GM21825 (cell line): ENCODE measurements around the gene AKR1A1.
A peak's percentile ranks its signal among the peaks of the same experiment; 100 is the strongest.
"Not testable (repeated sequence)": the region's sequence is repeated elsewhere in the genome, so short reads cannot be mapped to it uniquely, and the experiment has no call there.

Experiments used
- ATAC-seq: cut with Tn5 transposase; IDR thresholded peaks from one replicate; pipeline ENCODE4 v1.9.1; 2021; ENCODE audit warnings: mild to moderate bottlenecking, moderate library complexity; ENCODE audit not compliant: unreplicated experiment

Gene AKR1A1

DNA sequence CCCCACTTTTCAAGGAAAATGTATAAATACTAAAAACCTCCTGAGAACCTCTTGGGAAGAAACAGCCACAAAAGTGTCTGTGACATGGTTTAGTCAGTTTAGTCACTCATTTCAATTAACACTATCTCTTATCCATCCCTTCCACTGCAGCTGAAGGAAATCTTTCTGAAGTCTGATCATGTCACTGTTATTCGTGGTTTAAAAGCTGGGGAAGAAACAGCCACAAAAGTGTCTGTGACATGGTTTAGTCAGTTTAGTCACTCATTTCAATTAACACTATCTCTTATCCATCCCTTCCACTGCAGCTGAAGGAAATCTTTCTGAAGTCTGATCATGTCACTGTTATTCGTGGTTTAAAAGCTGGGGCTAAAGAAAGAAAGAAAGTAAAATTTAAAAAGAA lies 27.1 kb upstream of the AKR1A1 start:
- not testable (repeated sequence) for ATAC-seq

DNA sequence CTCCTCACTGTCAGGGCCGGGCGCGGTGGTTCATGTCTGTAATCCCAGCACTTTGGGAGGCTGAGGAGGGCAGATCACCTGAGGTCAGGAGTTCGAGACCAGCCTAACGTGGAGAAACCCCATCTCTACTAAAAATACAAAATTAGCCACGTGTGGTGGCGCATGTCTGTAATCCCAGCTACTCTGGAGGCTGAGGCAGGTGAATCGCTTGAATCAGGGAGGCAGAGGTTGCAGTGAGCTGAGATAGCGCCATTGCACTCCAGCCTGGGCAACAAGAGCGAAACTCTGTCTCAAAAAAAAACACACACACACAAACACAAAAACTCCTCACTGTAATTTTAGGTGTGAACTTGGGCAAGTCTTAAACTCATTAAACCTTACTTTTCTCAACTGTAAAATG lies 26.7 kb upstream of the AKR1A1 start:
- not testable (repeated sequence) for ATAC-seq

DNA sequence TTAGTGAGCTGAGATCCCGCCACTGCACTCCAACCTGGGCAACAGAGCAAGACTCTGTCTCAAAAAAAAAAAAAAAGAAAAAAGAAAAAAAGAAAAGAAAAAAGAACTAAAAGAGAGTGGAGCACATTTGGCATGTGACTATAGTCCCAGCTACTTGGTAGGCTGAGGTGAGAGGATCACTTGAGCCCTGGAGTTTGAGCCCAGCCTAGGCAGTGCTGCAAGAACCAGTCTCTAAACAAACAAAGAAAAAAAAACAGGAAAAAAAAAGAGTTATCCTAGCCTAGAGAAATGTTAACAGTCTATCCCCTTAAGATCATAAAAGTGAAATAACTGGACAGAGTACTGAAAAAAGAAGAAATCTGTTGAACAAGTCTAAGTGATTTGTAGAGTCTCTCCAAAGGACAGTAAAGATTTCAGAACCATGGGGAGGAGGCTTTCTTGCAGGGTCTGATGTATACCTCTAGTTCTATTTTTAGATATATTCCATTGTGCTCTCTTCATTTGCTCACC lies 24.4 kb upstream of the AKR1A1 start:
- ATAC-seq, result no peak

DNA sequence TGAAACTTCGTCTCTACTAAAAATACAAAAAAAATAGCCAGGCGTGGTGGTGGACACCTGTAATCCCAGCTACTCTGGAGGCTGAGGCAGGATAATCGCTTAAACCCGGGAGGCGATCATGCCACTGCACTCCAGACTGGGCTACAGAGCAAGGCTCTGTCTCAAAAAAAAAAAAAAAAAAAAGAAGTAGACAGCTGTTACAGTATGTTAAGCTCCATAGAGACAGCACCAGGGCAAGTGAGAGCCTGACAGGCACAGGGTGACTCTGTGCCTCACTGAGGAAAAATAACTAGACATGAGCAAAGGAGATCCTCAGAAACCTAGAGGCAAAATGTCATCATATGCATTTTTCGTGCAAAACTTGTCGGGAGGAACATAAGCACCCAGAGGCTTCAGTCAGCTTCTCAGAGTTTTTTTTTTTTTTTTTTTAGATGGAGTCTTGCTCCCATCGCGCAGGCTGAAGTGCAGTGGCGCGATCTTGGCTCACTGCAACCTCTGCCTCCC lies 19.9 kb upstream of the AKR1A1 start:
- no peak for ATAC-seq

DNA sequence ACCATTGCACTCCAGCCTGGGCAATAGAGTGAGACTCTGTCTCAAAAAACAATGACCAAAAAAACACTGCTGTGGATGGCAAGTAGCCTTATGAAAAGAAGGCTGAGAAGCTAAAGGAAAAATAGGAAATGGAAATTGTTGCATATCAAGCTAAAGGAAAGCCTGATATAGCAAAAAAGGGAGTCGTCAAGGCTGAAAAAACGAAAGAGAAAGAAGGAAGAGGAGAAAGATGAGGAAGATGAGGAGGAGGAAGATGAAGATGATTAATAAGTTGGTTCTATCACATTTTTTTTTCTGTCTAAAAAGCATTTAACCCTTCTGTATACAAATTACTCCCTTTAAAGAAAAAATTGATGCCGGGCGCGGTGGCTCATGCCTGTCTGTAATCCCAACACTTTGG lies 18.8 kb upstream of the AKR1A1 start:
- no peak for ATAC-seq

DNA sequence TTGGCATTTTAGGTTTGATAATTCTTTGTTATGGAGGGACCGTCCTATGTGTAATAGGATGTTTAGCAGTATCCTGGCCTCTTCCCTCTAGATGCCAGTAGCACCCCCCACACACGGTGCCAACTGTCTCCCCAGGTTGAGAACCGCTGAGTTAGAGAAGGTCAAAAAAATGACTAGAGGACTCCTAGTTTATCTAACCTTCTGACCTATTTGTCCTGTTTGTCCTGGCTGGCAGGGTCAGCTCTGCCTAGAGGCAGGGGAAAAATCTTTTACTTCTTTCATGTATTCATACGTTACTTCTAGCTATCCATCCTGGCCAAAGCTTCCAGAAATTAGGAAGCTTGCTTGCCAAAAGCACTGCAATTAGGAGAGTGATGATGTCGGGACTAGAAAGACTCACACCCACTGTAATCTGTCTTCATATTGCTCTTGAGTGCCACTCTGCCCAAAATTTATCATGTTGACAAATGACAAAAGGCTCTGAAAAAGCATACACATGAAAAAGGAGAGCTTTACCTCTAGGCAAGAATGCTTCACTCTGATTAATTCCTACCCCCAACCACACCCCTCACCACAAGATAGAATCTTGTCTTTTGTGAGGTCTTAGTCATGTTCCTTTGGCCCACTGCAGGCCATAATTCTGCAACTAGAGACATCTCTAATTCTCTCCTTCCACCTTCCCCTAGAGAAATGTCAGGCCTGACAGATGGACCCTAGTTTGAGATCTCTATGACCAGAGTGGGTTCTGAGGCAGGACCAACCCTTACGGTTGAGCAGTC lies 14.4 kb upstream of the AKR1A1 start:
- no peak for ATAC-seq

DNA sequence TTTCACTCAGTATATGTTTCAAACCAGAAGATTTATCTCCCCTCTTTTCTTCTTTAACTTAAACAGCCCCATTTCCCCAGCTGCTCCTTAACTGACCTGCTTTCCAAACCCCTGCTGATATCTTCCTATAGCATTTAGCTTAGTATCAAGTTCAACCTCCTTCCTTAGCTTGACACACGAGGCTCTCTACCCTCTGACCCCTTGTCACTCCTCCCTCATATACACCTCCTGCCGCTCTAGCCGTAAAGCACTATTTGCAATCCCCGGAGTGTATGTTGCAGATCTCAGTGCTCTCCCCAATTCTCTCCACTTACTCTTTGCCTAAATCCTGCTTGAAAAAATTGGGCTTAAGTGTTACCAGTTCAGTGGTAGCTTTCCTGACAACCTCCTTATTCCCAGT lies 13.7 kb upstream of the AKR1A1 start:
- ATAC-seq, result no peak

DNA sequence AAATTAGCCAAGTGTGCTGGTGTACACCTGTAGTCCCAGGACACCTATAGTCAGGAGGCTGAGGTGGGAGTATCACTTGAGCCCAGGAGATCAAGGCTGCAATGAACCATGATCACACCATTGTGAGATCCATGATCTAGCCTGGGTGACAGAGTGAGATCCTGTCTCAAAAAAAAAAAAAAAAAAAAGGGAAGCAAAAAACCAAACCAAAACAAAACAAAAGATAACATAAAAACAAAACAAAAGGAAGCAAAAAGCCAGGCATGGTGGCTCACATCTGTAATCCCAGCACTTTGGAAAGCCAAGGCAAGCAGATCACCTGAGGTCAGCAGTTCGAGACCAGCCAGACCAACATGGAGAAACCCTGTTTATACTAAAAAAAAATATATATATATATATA lies 9.4 kb upstream of the AKR1A1 start:
- no peak for ATAC-seq

DNA sequence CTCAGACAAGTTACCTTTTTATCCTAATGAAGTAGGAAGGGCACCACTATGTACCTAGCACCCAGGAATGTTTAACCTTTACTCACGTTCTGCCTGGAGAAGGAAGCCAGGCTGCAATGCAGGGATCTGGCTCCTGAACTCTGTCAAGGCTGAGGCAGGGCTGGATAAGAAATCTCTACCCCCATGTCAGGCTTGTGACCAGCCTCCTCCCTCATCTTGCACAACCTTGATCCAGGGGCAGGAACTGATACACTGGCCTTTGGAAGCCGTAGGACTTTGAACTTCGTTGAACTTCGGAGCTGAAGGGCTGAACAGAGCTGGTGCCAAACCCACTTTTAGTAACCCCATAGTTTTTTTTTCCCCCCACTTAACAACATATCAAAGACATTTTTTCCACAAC lies 8.0 kb upstream of the AKR1A1 start:
- ATAC-seq, result no peak

DNA sequence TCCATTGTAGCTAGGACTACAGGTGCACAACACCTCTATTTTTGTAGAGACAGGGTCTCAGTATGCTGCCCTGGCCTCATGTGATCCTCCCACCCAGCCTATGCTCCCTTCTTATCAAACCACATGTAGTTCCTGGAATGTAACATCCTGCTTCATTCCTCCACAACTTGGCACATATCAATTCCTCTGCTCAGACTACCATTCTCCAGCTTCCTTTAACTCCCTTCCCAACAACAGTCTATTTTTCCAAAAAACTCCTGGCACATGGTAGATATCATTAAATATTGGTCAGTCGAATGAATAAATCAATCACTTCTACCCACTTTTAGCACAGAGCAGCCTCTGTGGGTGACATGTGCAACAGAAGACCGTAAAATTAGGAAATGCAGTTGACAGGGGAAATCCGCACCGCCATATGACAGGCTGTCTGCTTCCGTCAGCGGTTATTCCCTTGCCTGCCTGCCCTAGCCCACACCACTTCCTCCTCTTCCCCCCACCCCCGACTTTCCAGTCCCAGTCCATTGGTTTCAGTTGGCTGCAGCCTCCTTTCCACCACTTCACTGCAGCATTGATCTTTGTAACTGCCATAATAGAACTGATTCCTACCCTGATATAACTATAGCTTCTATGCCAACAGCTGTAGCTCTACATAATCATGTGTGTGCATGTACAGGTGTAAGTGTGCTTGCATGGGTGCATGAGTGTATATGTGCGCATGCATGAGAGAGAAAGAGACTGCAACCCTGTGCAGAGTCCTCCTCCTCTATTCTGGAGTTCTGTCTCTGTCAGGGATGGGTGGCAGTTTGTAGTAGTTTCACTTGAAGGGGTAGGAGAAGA lies 6.8 kb upstream of the AKR1A1 start:
- peak; percentile 51 for ATAC-seq

DNA sequence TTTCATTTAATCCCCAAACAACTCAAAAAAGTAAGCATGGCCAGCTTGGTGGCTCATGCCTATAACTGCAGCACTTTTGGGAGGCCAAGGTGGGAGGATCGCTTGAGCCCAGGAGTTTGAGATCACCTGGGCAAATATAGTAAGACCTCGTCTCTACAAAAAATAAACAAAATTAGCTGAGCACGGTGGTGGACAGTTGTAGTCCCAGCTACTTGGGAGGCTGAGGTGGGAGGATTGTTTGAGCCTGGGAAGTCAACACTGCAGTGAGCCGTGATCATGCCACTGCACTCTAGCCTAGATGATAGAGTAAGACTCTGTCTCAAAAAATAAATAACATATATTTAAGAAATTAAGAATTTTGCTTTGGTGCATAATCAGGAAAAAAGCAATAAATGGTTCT lies 6.1 kb upstream of the AKR1A1 start:
- ATAC-seq, result no peak

DNA sequence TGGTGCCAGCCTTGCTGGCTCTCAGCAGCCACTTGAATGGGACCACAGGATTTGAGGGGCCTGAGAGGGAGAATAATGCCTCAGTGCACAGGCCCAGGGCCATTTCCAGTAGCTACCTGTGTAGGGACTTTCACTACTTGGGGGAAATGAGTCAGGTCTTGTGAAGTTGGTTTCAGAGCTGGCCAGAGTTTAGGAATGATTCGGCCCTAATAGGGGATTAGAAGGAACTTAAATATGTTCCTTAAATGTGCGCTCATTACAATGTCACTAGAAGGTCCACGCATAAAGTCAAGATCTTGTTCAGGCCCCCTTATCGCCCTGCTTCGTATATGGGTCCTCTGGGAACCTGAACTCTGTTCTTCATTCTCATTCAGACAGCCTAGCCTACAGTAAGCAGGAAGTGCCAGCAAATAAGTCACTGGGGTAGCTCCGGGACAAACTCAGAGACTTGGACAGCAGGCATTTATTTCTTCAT lies 5.6 kb upstream of the AKR1A1 start:
- ATAC-seq, result peak; percentile 48

DNA sequence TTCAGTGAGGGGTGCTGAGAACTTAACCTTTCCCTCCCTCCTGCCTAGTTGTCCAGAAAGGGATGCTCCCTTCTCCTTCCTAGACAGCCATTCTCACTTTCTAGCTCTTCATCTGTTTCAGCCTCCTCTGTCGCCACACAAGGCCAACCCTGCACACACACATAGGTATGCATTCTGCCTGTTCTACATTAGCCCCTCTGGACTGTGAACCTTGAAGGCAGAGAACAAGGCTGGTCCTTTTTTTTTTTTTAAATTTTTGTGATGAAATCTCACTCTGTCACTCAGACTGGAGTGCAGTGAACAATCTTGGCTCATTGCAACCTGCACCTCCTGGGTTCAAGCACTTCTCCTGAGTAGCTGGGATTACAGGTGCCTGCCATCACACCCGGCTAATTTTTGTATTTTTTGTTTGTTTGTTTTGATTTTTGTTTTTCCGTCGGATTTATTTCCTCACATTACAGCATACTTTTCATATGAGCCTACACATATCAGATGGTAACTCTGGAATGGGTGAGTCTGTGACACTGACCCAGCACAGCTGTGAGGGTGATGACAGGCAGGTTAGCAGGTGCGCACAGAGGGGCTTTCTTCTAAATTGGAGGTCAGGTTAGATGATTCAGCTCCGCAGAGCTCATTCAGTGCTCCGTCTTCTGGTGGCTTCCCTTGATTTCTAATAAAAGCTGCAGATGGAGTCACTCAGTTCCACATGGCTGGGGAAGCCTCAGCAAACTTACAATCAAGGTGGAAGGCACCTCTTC lies 4.9 kb upstream of the AKR1A1 start:
- no peak for ATAC-seq

DNA sequence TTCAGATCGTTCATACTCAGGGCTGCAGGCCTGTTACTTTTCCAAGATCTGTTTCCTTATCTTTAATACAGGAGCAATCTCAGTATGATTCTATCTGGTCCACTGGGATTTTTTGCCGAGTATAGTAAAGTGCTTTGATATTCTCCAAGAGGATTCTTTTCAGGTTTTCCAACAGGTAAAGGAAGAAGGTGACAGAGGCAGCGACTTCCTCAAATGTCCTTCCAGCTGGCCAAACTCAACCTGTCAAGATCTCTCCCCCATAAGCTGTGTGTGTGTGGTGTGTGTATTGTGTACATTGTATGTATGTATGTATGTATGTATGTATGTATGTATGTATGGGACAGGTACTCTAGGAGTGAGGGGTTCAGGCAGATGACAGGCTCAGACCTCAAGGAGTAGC lies 1.1 kb downstream of the AKR1A1 start:
- ATAC-seq, result no peak

DNA sequence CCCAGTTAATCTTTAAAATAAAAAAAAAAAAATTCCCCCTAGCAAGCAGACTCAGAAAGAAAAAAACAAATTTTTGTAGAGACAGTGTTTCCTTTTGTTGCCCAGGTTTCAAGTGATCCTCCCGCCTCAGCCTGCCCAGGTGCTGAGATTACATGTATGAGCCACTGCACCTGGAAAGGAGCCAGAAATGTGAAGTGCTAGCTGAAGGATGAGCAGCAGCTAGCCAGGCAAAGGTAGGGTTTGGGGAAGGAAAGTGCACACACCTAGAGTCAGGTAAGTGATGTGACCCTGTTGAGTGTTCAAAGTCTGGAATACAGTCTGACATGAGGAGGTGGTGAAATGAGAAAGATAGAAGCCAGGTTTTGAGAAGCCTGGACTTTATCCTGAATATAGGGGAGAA lies 1.7 kb downstream of the AKR1A1 start:
- no peak for ATAC-seq

DNA sequence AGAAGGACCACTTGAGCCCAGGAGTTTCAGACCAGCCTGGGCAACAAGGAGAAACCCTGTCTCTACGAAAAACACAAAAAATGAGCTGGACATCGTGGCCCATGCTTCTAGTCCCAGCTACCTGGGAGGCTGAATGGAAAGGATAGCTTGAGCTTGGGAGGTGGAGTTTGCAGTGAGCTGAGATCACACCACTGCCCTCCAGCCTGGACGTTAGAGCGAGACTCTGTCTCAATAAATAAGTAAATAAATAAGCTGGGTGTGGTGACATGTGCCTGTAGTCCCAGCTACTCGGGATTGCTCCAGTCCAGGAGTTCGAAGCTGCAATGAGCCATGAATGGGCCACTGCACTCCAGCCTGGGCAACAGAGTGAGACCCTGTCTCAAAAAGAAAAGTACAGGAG lies 3.6 kb downstream of the AKR1A1 start:
- ATAC-seq, result no peak

DNA sequence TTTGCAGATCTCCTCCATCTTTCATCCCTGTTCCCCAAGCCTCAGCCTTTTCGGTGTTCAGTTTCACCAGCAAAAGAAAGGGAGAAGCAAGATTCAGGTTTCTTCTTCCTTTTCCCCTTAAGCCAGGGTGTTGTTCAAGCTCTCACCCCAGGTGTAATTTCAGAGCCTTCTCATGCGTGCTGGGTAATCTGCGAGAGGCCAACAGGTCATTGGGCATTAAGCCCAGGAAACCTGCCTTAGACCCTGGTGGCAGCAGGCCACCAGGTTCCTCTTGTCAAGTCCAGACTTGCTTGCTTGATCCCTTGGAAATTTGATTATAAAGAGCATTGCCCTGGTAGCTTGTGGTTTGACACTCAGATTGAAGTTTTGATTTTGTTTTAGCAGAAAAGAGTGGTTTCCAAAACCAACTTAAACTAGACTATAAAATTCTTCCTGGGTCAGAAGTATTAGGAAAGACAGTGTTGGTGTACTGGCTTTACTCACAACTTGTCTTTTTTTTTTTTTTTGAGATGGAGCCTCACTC lies 6.9 kb downstream of the AKR1A1 start:
- no peak for ATAC-seq

DNA sequence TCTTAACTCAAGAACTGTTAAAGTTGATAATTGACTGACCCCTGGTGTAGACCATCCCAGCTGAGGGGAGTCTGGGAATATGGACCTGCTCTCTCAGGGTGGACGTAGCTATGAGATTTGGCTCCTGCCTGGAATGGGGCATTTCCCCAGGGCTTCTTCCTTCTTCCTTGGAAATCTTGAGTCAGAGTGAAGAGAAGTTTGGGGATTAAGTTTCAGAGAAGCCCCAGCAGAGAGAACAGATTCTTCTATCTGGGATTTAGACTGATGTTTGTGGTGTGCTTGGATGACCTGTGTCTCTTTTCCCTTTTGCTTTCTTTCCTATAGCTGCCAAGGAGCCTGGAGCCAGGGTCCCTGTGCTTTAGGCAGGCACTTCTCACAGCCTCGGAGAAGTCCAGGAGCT lies 13.2 kb downstream of the AKR1A1 start:
- no peak for ATAC-seq

DNA sequence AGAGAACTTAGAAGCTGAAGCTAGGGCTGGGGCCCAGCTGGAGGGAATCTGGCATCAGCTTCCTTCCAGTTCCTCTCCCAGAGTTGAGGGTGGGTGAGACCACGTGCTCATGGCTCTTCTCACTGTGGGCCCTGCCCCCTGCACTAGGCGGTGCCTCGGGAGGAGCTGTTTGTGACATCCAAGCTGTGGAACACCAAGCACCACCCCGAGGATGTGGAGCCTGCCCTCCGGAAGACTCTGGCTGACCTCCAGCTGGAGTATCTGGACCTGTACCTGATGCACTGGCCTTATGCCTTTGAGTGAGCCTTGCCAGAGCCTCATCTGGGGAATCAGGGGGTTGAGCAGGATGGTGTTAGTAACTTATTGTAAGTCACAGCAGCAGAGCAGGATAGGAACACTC lies 16.1 kb downstream of the AKR1A1 start:
- ATAC-seq, result no peak

DNA sequence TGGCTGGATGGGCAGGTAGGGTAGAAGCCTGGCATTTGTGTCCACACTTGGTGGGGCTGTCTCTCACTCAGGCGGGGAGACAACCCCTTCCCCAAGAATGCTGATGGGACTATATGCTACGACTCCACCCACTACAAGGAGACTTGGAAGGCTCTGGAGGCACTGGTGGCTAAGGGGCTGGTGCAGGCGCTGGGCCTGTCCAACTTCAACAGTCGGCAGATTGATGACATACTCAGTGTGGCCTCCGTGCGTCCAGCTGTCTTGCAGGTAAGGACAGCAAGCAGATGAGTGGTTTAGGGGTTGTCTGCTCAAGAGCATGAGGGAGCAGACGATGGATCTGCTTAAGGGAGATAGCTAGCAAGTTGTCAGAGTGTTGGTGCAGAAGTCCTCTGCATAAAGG lies 17.3 kb downstream of the AKR1A1 start:
- no peak for ATAC-seq

DNA sequence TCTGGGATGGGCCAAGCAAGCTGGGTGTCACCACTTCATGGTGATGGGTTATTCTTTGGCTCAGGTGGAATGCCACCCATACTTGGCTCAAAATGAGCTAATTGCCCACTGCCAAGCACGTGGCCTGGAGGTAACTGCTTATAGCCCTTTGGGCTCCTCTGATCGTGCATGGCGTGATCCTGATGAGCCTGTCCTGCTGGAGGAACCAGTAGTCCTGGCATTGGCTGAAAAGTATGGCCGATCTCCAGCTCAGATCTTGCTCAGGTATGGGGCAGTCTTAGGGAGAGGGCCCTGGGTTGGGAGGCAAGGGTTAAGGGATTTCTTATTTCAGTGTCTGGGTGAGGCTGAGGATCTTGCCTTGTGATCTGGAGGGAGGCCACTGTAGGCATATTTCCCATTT lies 17.8 kb downstream of the AKR1A1 start:
- no peak for ATAC-seq
